HG03571 (cell line): ENCODE measurements around the gene UBE2J1.
"Not testable (repeated sequence)": the region's sequence is repeated elsewhere in the genome, so short reads cannot be mapped to it uniquely, and the experiment has no call there.

Experiments used
- ATAC-seq: cut with Tn5 transposase; IDR thresholded peaks from one replicate; pipeline ENCODE4 v1.9.1; 2021; ENCODE audit not compliant: unreplicated experiment

The UBE2J1 gene

GRCh38 chr6:89321131-89321970, 31.2 kb downstream of the UBE2J1 start:
- ATAC-seq, result no peak

- no peak for ATAC-seq
These were observed 32.4 kb downstream of the UBE2J1 start for GRCh38 chr6:89320012-89320559.

GRCh38 chr6:89317067-89317466, 35.5 kb downstream of the UBE2J1 start:
- no peak for ATAC-seq

- no peak for ATAC-seq
These were observed 37.2 kb downstream of the UBE2J1 start, which contains the start of gene GABRR2 for GRCh38 chr6:89315249-89315885. Gene GABRR2 (minus strand): TSS chr6:89315299. CDS start chr6:89315165, 134 bp downstream.

DNA sequence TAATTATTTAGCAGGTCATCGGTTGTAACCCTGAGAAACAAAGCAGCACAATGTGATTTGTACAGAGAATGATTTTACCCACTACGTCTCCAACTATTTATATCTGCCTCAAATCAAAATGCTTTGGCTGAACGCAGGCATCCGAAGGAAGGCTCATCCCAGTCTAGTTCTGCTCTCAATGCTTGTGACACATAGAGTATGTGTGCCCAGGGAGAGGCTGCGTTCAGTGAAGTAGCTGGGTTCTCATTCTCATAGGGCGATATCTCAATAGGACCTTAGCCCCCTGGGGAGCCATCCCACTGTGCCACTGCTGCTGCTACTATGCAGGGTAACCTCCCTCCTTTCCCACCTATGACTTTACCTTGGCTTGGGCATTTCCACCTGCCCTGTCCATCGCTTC, 37.8 kb downstream of the UBE2J1 start:
- ATAC-seq, result no peak

DNA sequence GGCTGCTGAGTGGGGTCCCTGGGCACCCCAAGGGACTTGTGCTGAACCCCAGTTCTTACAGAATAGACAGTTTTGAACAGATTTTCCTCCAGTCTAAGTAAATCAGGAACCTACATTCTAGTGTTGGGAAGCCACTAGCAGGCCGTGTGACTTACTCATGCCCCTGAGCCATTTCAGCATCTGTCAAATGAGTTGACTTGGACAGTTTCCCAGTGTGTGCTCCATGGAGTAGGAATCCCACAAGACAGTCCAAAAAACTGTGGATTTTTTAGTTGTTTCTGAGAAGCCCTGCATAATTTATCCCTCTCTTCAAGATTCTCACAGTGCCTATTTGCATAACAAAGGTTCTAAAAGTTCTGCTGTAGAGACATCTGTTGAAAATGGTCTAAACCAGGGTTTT, 39.5 kb downstream of the UBE2J1 start:
- no peak for ATAC-seq

- ATAC-seq, result no peak
These were observed 40.5 kb downstream of the UBE2J1 start for GRCh38 chr6:89311853-89312531.

DNA sequence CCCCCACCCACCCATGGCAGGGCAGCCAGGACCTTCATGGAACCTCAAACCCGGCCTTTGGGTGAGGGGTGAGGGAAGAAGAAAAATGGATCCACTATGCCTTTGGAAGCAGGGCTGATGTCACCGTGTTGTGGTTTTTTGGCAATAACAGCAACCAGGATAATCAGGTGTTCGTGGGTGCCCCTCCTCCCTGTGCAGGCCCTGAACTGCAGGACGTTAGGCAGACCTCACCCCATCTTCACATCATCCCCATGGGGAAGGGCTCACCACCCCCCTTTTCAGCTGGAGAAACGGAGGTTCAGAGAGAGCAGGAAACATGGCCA, 41.0 kb downstream of the UBE2J1 start:
- ATAC-seq, result no peak

DNA sequence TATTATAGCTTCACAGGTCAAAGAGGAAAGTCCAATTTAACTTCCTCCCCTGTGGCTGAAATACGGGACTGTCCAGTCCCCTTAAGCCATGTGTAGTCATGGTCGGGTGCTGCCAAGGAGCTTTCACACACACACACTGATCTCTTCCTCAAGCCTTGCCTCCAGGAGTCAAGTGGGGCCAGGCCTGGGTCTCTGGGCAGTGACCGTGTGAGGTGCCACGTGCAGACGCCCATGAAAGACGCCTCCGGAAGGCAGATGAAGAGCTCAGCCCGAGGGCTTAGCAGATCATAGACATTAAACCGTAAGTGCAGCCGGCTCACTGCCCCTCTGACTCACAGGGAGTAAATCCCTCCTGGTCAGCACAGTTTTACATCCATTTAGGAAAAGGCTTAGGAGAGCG, 41.6 kb downstream of the UBE2J1 start:
- ATAC-seq, result no peak

DNA sequence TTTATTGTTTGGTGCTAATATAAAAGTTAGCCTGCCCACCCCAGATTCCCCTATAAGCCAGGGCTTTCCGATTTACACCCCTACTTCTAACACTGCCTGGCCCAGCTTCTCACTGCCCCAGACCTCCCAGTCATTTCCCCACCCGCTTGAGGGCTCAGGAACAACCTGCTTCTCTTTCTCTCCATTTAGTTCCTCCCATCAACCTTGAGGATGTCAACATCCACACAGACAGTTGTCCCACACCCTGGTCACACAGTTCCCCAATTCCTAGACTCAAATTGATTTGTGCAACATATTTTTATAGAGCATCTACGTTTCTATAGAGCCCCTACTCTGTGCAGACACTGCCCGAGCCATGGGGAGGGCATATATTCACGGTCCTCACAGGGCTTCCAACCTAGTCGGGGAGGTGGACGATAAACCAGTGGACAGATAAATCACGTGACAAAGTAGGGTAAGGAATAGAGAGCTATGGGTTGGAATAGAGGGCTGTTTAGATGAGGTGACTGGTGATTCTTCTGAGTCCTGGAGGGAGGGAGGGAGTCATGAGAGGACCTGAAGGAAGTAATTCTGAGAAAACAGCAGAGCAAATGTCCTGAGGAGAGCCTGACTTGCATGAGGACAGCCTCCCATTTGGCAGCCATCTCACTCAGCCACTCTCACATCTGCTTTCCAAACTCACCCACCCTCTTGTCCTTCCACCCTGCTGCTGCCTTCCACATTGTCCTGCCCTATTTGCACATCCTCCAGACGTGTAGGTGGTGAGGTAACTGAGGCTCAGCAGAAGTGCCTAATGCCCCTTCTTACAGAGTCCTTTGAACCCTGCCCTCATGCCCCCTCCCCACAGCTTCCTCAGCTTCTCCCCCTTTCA, 43.8 kb downstream of the UBE2J1 start:
- ATAC-seq, result no peak

DNA sequence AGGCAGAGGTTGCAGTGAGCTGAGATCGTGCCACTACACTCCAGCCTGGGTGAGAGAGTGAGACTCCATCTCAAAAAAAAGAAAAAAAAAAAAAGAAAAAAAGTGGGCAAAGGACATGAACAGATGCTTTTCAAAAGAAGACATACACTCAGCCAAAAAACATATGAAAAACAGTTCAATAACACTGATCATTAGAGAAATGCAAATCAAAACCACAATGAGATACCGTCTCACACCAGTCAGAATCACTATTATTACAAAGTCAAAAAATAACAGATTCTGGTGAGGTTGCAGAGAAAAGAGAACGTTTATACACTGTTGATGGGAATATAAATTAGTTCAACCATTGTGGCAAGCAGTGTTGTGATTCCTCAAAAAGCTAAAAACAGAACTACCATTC, 48.0 kb downstream of the UBE2J1 start:
- not testable (repeated sequence) for ATAC-seq

- ATAC-seq, result no peak
These were observed 49.6 kb downstream of the UBE2J1 start for GRCh38 chr6:89302936-89303335.

DNA sequence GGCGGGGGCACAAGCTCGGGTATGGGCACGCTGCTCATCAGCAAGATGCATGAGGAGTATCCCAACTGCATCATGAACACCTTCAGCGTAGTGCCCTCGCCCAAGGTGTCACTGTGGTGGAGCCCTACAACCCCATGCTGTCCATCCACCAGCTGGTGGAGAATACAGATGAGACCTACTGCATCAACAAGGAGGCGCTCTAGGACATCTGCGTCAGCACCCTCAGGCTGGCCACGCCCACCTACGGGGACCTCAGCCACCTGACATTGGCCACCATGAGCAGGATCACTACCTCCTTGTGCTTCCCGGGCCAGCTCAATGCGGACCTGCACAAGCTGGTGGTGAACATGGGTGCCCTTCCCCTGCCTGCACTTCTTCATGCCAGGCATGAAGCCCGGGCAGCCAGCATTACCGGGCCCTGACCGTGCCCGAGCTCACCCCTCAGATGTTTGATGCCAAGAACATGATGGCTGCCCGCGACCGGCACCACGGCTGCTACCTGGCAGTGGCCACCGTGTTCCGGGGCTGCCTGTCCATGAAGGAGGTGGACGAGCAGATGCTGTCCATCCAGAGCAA, 50.2 kb downstream of the UBE2J1 start:
- ATAC-seq, result no peak

GRCh38 chr6:89301586-89302194, 50.8 kb downstream of the UBE2J1 start:
- no peak for ATAC-seq

- ATAC-seq, result no peak
These were observed 53.1 kb downstream of the UBE2J1 start for GRCh38 chr6:89299466-89299850.

GRCh38 chr6:89298680-89299465, 53.6 kb downstream of the UBE2J1 start:
- no peak for ATAC-seq

GRCh38 chr6:89297695-89298351, 54.7 kb downstream of the UBE2J1 start:
- ATAC-seq, result peak; percentile 75

DNA sequence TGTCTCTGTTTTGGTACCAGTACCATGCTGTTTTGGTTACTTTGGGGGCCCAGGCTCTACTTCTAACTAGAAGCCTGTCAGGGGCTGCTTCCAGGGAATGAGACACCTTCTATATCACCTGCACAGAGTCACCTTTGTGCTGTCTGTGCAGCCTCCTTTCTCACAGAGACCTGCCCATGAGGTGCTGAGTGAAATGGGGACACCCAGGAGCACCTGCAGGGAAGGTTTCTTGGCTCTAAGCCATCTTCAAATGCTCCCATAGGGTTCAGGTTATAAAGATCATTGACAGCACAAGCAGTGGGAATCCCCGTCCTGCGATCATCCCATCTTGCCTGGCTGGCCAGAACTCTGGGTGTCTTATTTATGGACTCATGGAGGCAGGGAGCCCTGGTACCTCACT, 56.5 kb downstream of the UBE2J1 start:
- ATAC-seq, result no peak

GRCh38 chr6:89295116-89295515, 57.4 kb downstream of the UBE2J1 start:
- ATAC-seq, result not testable (repeated sequence)
